Measurements from ENCODE around the gene SEMA3E. TPM values are rescaled to one million over a fixed set of nuclear protein-coding genes. Genes with fewer than 3 reads are reported as not detected.
A peak's percentile ranks its signal among the peaks of the same experiment; 100 is the strongest.

The SEMA3E gene
- total RNA-seq, 1 donor from 2014 or later, result 0.96 TPM

- TF ChIP-seq, protein P1, sequence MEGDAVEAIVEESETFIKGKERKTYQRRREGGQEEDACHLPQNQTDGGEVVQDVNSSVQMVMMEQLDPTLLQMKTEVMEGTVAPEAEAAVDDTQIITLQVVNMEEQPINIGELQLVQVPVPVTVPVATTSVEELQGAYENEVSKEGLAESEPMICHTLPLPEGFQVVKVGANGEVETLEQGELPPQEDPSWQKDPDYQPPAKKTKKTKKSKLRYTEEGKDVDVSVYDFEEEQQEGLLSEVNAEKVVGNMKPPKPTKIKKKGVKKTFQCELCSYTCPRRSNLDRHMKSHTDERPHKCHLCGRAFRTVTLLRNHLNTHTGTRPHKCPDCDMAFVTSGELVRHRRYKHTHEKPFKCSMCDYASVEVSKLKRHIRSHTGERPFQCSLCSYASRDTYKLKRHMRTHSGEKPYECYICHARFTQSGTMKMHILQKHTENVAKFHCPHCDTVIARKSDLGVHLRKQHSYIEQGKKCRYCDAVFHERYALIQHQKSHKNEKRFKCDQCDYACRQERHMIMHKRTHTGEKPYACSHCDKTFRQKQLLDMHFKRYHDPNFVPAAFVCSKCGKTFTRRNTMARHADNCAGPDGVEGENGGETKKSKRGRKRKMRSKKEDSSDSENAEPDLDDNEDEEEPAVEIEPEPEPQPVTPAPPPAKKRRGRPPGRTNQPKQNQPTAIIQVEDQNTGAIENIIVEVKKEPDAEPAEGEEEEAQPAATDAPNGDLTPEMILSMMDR (IDR thresholded peaks at IDR 0.05; ENCODE audit: partially characterized antibody, unreplicated experiment), result no peak
- no peaks in the 10 kb centered on the region for H3K27me3 Mint-ChIP-seq (ENCODE audit: unreplicated experiment)
- H3K9me3 Mint-ChIP-seq (ENCODE audit: unreplicated experiment), result no peaks in the 10 kb centered on the region
- H3K4me3 Mint-ChIP-seq (ENCODE audit: unreplicated experiment), result no peak overlapping the region
- no peak overlapping the region for H3K27ac Mint-ChIP-seq (ENCODE audit: unreplicated experiment)
- peaks cover 23% of the 10 kb centered on the region for H3K4me1 Mint-ChIP-seq (ENCODE audit: low read depth, unreplicated experiment)
- H3K36me3 Mint-ChIP-seq (ENCODE audit: unreplicated experiment), result no peaks in the 10 kb centered on the region
- no peak for DNase-seq
Observed at GRCh38 chr7:83643739-83644138, 5.2 kb downstream of the SEMA3E start.

DNA sequence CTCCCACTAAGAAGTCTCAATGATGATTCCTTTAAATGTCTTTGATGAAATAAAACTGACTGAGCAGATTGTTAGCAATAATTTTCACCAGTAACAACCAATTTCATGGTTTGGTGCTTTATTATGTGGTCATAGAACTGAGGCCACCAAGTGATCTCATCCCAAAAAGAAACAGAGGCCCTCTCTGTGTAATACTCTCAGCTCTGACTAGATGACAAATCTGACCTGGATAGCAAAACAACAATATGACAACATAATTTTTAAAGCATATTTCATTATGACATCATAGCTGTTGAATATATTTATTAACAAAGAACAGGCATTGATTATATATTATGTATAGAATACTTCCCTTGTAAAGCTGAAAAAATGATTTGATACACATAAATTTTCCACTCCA is 5.9 kb downstream of the SEMA3E start:
- H3K27ac Mint-ChIP-seq (ENCODE audit: unreplicated experiment), result no peak overlapping the region
- TF ChIP-seq, protein P1 (IDR thresholded peaks at IDR 0.05; ENCODE audit: partially characterized antibody, unreplicated experiment), result no peak
- peaks cover 17% of the 10 kb centered on the region for H3K4me1 Mint-ChIP-seq (ENCODE audit: low read depth, unreplicated experiment)
- no peaks in the 10 kb centered on the region for H3K27me3 Mint-ChIP-seq (ENCODE audit: unreplicated experiment)
- H3K9me3 Mint-ChIP-seq (ENCODE audit: unreplicated experiment), result no peaks in the 10 kb centered on the region
- H3K36me3 Mint-ChIP-seq (ENCODE audit: unreplicated experiment), result no peaks in the 10 kb centered on the region
- no peak for DNase-seq
- H3K4me3 Mint-ChIP-seq (ENCODE audit: unreplicated experiment), result no peak overlapping the region

- H3K4me3 Mint-ChIP-seq (ENCODE audit: unreplicated experiment), result no peak overlapping the region
- DNase-seq, result no peak
- TF ChIP-seq, protein P1 (IDR thresholded peaks at IDR 0.05; ENCODE audit: partially characterized antibody, unreplicated experiment), result no peak
- H3K4me1 Mint-ChIP-seq (ENCODE audit: low read depth, unreplicated experiment), result peaks cover 14% of the 10 kb centered on the region
- H3K27me3 Mint-ChIP-seq (ENCODE audit: unreplicated experiment), result no peaks in the 10 kb centered on the region
- no peaks in the 10 kb centered on the region for H3K36me3 Mint-ChIP-seq (ENCODE audit: unreplicated experiment)
- H3K9me3 Mint-ChIP-seq (ENCODE audit: unreplicated experiment), result no peaks in the 10 kb centered on the region
- peak overlapping the region; percentile 24 for H3K27ac Mint-ChIP-seq (ENCODE audit: unreplicated experiment)
Observed at GRCh38 chr7:83640731-83641537, 8.0 kb downstream of the SEMA3E start.

- TF ChIP-seq, protein P1 (IDR thresholded peaks at IDR 0.05; ENCODE audit: partially characterized antibody, unreplicated experiment), result no peak
- Mint-ChIP-seq H3K9me3 (ENCODE audit: unreplicated experiment) (no peaks in the 10 kb centered on the region), H3K4me1 (ENCODE audit: low read depth, unreplicated experiment) (peaks cover 14% of the 10 kb centered on the region), H3K27ac (ENCODE audit: unreplicated experiment) (no peak overlapping the region), H3K27me3 (ENCODE audit: unreplicated experiment) (no peaks in the 10 kb centered on the region), H3K4me3 (ENCODE audit: unreplicated experiment) (no peak overlapping the region), H3K36me3 (ENCODE audit: unreplicated experiment) (no peaks in the 10 kb centered on the region)
- DNase-seq, result no peak
Observed at GRCh38 chr7:83640240-83640639, 8.7 kb downstream of the SEMA3E start.

- Mint-ChIP-seq H3K27me3 (ENCODE audit: unreplicated experiment) (no peaks in the 10 kb centered on the region), H3K4me3 (ENCODE audit: unreplicated experiment) (no peak overlapping the region), H3K4me1 (ENCODE audit: low read depth, unreplicated experiment) (peaks cover 5% of the 10 kb centered on the region), H3K27ac (ENCODE audit: unreplicated experiment) (no peak overlapping the region), H3K36me3 (ENCODE audit: unreplicated experiment) (peaks cover 7% of the 10 kb centered on the region), H3K9me3 (ENCODE audit: unreplicated experiment) (no peaks in the 10 kb centered on the region)
- DNase-seq, result no peak
- TF ChIP-seq, protein P1 (IDR thresholded peaks at IDR 0.05; ENCODE audit: partially characterized antibody, unreplicated experiment), result no peak
Observed at GRCh38 chr7:83633516-83633915, 15.4 kb downstream of the SEMA3E start.

Measured in glutamatergic neuron (in vitro differentiated cells).